GM23338 (cell line): ENCODE results near the gene TAF3. TPM values are rescaled to one million over a fixed set of nuclear protein-coding genes. Genes with fewer than 3 reads are reported as not detected.

Source experiments
- ATAC-seq: fragments of 200-7000 bp; cut with Tn5 transposase; 3 replicates; pipeline ENCODE4 v1.9.1; 2020
- DNase-seq: peaks from one replicate; pipeline ENCODE4 v3.0.0-alpha.2; 2015; ENCODE audit warnings: low spot score
- H2AFZ ChIP-seq: fragments of 200-600 bp; sonication (generic); 2 replicates; pipeline ENCODE4 v1.8.0; 2016; ENCODE audit warnings: antibody characterized with exemption, mild to moderate bottlenecking, moderate library complexity
- H3F3A ChIP-seq: fragments of 200-600 bp; sonication (generic); replicated peaks from 2 replicates; pipeline ENCODE4 v1.8.0; 2017; ENCODE audit warnings: antibody characterized with exemption, mixed run types, low read depth
- H3K27ac ChIP-seq: fragments of 200-600 bp; sonication (generic); 2 replicates; pipeline ENCODE4 v1.6.1; 2016; ENCODE audit warnings: low read depth
- H3K27me3 ChIP-seq: fragments of 200-600 bp; sonication (generic); 2 replicates; pipeline ENCODE4 v1.8.0; 2016; ENCODE audit warnings: mild to moderate bottlenecking, mixed run types, moderate library complexity; ENCODE audit not compliant: insufficient read depth
- H3K36me3 ChIP-seq: fragments of 200-600 bp; sonication (generic); 2 replicates; pipeline ENCODE4 v1.8.0; 2016; ENCODE audit warnings: mild to moderate bottlenecking; ENCODE audit not compliant: insufficient read depth
- H3K4me1 ChIP-seq: fragments of 200-600 bp; sonication (generic); 2 replicates; pipeline ENCODE4 v1.8.0; 2016; ENCODE audit warnings: mild to moderate bottlenecking, moderate library complexity; ENCODE audit not compliant: insufficient read depth
- H3K4me2 ChIP-seq: fragments of 200-600 bp; sonication (generic); 2 replicates; pipeline ENCODE4 v1.7.1; 2017; ENCODE audit warnings: mixed run types
- H3K4me3 ChIP-seq: fragments of 200-600 bp; sonication (generic); 2 replicates; pipeline ENCODE4 v1.6.1; 2016; ENCODE audit warnings: mixed run types
- H3K79me2 ChIP-seq: fragments of 200-600 bp; sonication (generic); replicated peaks from 2 replicates; pipeline ENCODE4 v1.8.0; 2017; ENCODE audit warnings: mild to moderate bottlenecking; ENCODE audit not compliant: insufficient read depth
- H3K9me2 ChIP-seq: fragments of 200-600 bp; sonication (generic); 2 replicates; pipeline ENCODE4 v1.8.0; 2017; ENCODE audit not compliant: insufficient read depth
- H4K20me1 ChIP-seq: fragments of 200-600 bp; sonication (generic); replicated peaks from 2 replicates; pipeline ENCODE4 v1.8.0; 2017; ENCODE audit warnings: mild to moderate bottlenecking; ENCODE audit not compliant: insufficient read depth
- H3K27ac Mint-ChIP-seq: 2 replicates; pipeline ENCODE4 v1.8.0; 2020; ENCODE audit warnings: inconsistent platforms, mild to moderate bottlenecking, moderate library complexity, mixed read lengths
- H3K27me3 Mint-ChIP-seq: 3 replicates; pipeline ENCODE4 v1.8.0; 2022; ENCODE audit warnings: low read depth, mild to moderate bottlenecking, moderate library complexity, mixed read lengths, inconsistent platforms; ENCODE audit not compliant: insufficient read depth, poor library complexity
- H3K36me3 Mint-ChIP-seq: 3 replicates; pipeline ENCODE4 v1.8.0; 2021; ENCODE audit warnings: low read depth, mild to moderate bottlenecking, inconsistent platforms, moderate library complexity, mixed read lengths
- H3K4me1 Mint-ChIP-seq: 3 replicates; pipeline ENCODE4 v1.8.0; 2020; ENCODE audit warnings: mild to moderate bottlenecking, inconsistent platforms, mixed read lengths
- H3K4me3 Mint-ChIP-seq: 3 replicates; pipeline ENCODE4 v1.8.0; 2021; ENCODE audit warnings: moderate library complexity, mild to moderate bottlenecking, inconsistent platforms, mixed read lengths
- H3K9me3 Mint-ChIP-seq: 3 replicates; pipeline ENCODE4 v1.8.0; 2020; ENCODE audit warnings: moderate library complexity, mild to moderate bottlenecking, inconsistent platforms, mixed read lengths
- CREB1 ChIP-seq: fragments of 250-450 bp; sonication (Bioruptor Pico); IDR thresholded peaks from 2 replicates; pipeline ENCODE4 v1.5.0; 2020; ENCODE audit warnings: low read depth, mild to moderate bottlenecking, moderate library complexity
- EZH2phosphoT487 ChIP-seq: fragments of 200-600 bp; sonication (generic); IDR thresholded peaks from one replicate; pipeline ENCODE4 v1.8.1; 2018; ENCODE audit warnings: antibody characterized with exemption; ENCODE audit not compliant: unreplicated experiment
- JUNB ChIP-seq: IDR thresholded peaks from one replicate; pipeline ENCODE4 v1.6.1; 2016; ENCODE audit warnings: antibody characterized with exemption; ENCODE audit not compliant: unreplicated experiment
- POLR2AphosphoS5 ChIP-seq: IDR thresholded peaks from 2 replicates; pipeline ENCODE4 v1.6.1; 2016; ENCODE audit warnings: antibody characterized with exemption, low read depth
- STAT1 ChIP-seq: IDR thresholded peaks from one replicate; pipeline ENCODE4 v1.6.1; 2016; ENCODE audit warnings: antibody characterized with exemption; ENCODE audit not compliant: unreplicated experiment
- ZNF462 ChIP-seq: fragments of 250-450 bp; sonication (Bioruptor Pico); IDR thresholded peaks from 2 replicates; pipeline ENCODE4 v1.5.0; 2020; ENCODE audit warnings: mild to moderate bottlenecking, moderate library complexity
- polyA plus RNA-seq: library from polyadenylated mRNA; unstranded; fragments of >200 nt; fragmentation: Nextera tagmentation; extraction: Ambion mirVana; gene quantifications from 2 replicates; pipeline ENCODE4 v1.2.1, GENCODE V29; 2016
- total RNA-seq: library from RNA; depleted of rRNA; stranded (reverse); fragments of >200 nt; shearing (Covaris generic); gene quantifications from 2 replicates; pipeline ENCODE4 v1.2.3, GENCODE V29; 2014
- TF ChIP-seq, protein P1 (sequence below): IDR thresholded peaks from one replicate; pipeline ENCODE4 v1.6.1; 2018; ENCODE audit warnings: antibody characterized with exemption; ENCODE audit not compliant: unreplicated experiment

The TAF3 gene
- total and polyA plus RNA-seq, 2 experiments from 2014 or later: 6.4 to 15.2 TPM

- Histone ChIP-seq H3K4me3 (no peak overlapping the region), H3K4me2 (no peak overlapping the region), H3K27me3 (no peaks in the 10 kb centered on the region), H3K79me2 (no peaks in the 10 kb centered on the region), H3K4me1 (no peaks in the 10 kb centered on the region), H2AFZ (no peak overlapping the region), H3F3A (no peaks in the 10 kb centered on the region), H3K9me2 (no peaks in the 10 kb centered on the region), H3K27ac (no peak overlapping the region), H3K36me3 (no peaks in the 10 kb centered on the region), H4K20me1 (no peaks in the 10 kb centered on the region)
- TF ChIP-seq ZNF462 (no peak), EZH2phosphoT487 (no peak), STAT1 (no peak), JUNB (no peak), CREB1 (no peak), POLR2AphosphoS5 (no peak)
- TF ChIP-seq, protein P1, sequence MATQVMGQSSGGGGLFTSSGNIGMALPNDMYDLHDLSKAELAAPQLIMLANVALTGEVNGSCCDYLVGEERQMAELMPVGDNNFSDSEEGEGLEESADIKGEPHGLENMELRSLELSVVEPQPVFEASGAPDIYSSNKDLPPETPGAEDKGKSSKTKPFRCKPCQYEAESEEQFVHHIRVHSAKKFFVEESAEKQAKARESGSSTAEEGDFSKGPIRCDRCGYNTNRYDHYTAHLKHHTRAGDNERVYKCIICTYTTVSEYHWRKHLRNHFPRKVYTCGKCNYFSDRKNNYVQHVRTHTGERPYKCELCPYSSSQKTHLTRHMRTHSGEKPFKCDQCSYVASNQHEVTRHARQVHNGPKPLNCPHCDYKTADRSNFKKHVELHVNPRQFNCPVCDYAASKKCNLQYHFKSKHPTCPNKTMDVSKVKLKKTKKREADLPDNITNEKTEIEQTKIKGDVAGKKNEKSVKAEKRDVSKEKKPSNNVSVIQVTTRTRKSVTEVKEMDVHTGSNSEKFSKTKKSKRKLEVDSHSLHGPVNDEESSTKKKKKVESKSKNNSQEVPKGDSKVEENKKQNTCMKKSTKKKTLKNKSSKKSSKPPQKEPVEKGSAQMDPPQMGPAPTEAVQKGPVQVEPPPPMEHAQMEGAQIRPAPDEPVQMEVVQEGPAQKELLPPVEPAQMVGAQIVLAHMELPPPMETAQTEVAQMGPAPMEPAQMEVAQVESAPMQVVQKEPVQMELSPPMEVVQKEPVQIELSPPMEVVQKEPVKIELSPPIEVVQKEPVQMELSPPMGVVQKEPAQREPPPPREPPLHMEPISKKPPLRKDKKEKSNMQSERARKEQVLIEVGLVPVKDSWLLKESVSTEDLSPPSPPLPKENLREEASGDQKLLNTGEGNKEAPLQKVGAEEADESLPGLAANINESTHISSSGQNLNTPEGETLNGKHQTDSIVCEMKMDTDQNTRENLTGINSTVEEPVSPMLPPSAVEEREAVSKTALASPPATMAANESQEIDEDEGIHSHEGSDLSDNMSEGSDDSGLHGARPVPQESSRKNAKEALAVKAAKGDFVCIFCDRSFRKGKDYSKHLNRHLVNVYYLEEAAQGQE: no peak
- no peaks in the 10 kb centered on the region; the same call in 2 of the 3 replicates for H3K36me3 Mint-ChIP-seq
- peaks cover 4% of the 10 kb centered on the region for H3K27me3 Mint-ChIP-seq
- no peaks in the 10 kb centered on the region; the same call in 2 of the 3 replicates for H3K9me3 Mint-ChIP-seq
- no peak overlapping the region for H3K27ac Mint-ChIP-seq
- DNase-seq: no peak
- no peak for ATAC-seq
- H3K4me1 Mint-ChIP-seq: no peaks in the 10 kb centered on the region
- H3K4me3 Mint-ChIP-seq: no peak overlapping the region
These were observed 180.5 kb downstream of the TAF3 start for GRCh38 chr10:7998831-7999230.
